ENCODE data around the gene MYH16.
"Not testable (repeated sequence)": the region's sequence is repeated elsewhere in the genome, so short reads cannot be mapped to it uniquely, and the experiment has no call there.

MYH16 gene

DNA sequence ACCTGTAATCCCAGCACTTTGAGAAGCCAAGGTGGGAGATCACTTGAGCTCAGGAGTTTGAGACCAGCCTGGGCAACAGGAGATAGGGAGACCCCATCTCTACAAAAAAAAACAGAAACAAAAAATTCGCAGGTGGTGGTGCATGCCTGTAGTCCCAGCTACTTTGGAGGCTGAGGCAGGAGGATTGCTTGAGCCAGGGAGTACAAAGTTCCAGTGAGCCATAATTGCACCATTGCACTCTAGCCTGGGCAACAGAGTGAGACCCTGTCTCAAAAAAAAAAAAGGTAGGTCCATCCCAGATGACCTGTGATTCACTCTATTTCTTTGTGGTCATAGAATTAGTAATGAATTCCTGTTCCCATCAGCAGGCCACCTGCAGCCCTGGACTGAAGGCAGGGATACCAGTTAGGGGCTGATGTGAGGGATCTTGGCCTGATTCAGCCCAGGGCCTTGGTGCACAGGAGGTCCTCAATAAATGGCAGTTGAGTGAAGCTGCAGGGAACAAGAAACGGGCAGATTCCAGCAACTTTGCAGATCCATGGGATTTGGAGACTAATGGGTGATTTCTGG lies at the start of gene MYH16:
Gene MYH16, plus strand, starts transcription at position 364 of the 570 bp plus-strand sequence.
- Histone ChIP-seq H3K36me3 (ENCODE audit: control insufficient read depth in 2 of 2, insufficient read depth in 2 of 2, low read length in 2 of 2) (no peaks in the 10 kb centered on the region), H3K27me3 (ENCODE audit: control insufficient read depth in 1 of 2, insufficient read depth in 2 of 2, low read length in 2 of 2) (no peaks in the 10 kb centered on the region), H3K27ac (ENCODE audit: low read length) (no peak within 1 kb of the TSS), H3K4me1 (ENCODE audit: control insufficient read depth, insufficient read depth, low read length) (no peaks in the 10 kb centered on the region), H3K9me3 (ENCODE audit: control insufficient read depth in 2 of 2, low read length in 2 of 2) (no peaks in the 10 kb centered on the region), H3K9ac (ENCODE audit: low read length in 2 of 2) (no peak within 1 kb of the TSS), H3K4me3 (ENCODE audit: low read length in 2 of 2) (no peak within 1 kb of the TSS)

DNA sequence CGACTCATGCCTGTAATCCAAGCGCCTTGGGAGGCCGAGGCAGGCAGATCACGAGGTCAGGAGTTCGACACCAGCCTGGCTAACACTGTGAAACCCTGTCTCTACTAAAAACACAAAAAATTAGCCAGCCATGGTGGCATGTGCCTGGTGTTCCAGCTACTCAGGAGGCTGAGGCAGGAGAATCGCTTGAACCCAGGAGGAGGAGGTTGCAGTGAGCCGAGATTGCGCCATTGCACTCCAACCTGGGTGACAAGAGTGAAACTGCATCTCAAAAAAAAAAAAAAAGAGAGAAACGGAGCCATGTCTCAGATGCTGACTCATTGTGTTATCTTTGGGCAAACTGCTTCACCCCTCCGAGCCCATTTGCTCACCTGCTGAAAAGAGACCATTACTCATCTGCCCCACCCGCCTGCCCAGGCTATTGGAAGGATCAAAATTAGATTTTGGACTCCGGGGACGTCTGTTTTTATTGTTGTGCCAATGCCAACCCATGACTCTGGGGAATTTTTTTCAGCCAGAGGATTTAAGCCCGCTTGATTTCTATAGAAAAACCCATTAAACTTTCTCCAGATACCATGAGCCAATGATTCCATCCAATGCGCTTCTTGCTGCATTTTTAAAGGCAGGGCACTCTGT lies 48.3 kb upstream of the MYH16 start:
- not testable (repeated sequence) for H3K27me3 ChIP-seq (ENCODE audit: control insufficient read depth in 1 of 2, insufficient read depth in 2 of 2, low read length in 2 of 2); H3K27ac ChIP-seq (ENCODE audit: low read length); H3K4me1 ChIP-seq (ENCODE audit: control insufficient read depth, insufficient read depth, low read length); H3K36me3 ChIP-seq (ENCODE audit: control insufficient read depth in 2 of 2, insufficient read depth in 2 of 2, low read length in 2 of 2); H3K4me3 ChIP-seq (ENCODE audit: low read length in 2 of 2); H3K9me3 ChIP-seq (ENCODE audit: control insufficient read depth in 2 of 2, low read length in 2 of 2); H3K9ac ChIP-seq (ENCODE audit: low read length in 2 of 2)

DNA sequence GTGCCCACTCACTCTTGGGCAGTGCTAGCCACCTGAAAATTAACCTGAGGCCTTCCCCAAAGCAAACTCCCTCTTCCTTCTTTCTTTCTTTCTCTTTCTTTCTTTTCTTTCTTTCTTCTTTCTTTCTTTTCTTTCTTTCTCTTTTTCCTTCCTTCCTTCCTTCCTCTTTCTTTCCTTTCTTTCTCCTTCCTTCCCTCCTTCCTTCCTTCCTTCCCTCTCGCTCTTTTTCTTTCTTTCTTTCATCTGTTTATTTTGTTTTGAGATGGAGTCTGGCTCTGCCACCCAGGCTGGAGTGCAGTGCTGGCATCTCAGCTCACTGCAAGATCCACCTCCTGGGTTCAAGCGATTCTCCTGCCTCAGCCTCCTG lies 47.8 kb upstream of the MYH16 start:
- Histone ChIP-seq H3K27me3 (ENCODE audit: control insufficient read depth in 1 of 2, insufficient read depth in 2 of 2, low read length in 2 of 2) (no peaks in the 10 kb centered on the region), H3K4me1 (ENCODE audit: control insufficient read depth, insufficient read depth, low read length) (no peaks in the 10 kb centered on the region), H3K4me3 (ENCODE audit: low read length in 2 of 2) (no peak overlapping the region), H3K27ac (ENCODE audit: low read length) (no peak overlapping the region), H3K36me3 (ENCODE audit: control insufficient read depth in 2 of 2, insufficient read depth in 2 of 2, low read length in 2 of 2) (no peaks in the 10 kb centered on the region), H3K9me3 (ENCODE audit: control insufficient read depth in 2 of 2, low read length in 2 of 2) (no peaks in the 10 kb centered on the region), H3K9ac (ENCODE audit: low read length in 2 of 2) (no peak overlapping the region)

DNA sequence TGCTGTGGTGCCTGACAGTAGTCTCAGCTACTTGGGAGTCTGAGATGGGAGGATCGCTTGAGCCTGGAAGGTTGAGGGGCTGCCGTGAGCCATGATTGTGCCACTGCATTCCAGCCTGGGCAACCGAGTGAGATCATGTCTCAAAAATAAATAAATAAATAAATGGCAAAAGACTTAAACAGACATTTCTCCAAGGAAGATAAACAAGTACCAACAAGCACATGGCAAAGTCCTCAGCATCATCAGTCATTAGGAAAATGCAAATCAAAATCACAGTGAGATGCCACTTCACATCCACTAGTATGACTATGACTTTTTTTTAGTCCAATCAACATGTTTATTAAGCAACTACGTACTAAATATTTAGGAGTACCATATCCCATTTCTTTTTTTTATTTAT lies 43.4 kb upstream of the MYH16 start:
- no peaks in the 10 kb centered on the region for H3K4me1 ChIP-seq (ENCODE audit: control insufficient read depth, insufficient read depth, low read length)
- H3K9me3 ChIP-seq (ENCODE audit: control insufficient read depth in 2 of 2, low read length in 2 of 2): no peaks in the 10 kb centered on the region
- H3K9ac ChIP-seq (ENCODE audit: low read length in 2 of 2): no peak overlapping the region
- H3K36me3 ChIP-seq (ENCODE audit: control insufficient read depth in 2 of 2, insufficient read depth in 2 of 2, low read length in 2 of 2): no peaks in the 10 kb centered on the region
- no peak overlapping the region for H3K27ac ChIP-seq (ENCODE audit: low read length)
- no peak overlapping the region for H3K4me3 ChIP-seq (ENCODE audit: low read length in 2 of 2)
- no peaks in the 10 kb centered on the region for H3K27me3 ChIP-seq (ENCODE audit: control insufficient read depth in 1 of 2, insufficient read depth in 2 of 2, low read length in 2 of 2)

DNA sequence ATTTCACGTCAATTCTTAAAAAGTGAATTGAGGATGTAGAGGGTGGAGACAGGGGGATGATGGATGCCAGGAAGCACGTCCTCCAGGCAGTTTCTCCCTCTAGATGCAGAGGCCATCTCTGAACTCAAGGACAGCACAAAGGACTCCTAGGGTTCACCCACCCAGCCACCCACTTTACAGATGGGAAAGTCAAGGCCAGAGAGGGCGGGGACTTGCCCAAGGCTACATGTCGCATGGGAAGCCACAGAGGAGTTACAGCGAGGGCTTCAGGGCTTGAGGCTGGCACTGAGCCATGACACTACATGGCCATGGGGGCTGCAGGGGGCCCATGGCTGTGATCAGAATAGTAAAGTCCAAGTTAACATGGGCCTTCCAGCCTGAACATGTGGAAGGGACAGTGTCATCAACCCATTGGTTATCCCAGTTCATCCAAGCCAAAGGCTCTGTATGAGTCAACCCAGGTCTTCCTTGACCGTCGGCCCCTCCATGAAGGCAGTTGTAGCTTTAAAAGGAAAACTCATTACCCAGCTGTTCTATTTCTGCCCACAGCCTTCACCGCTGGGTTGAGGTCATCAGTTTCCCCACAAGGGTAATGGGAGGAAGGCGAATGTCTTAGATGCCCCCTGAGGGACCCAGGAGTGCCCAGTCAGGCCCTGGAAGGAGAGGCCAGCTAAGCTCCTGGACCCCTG lies 40.4 kb upstream of the MYH16 start:
- Histone ChIP-seq H3K27me3 (ENCODE audit: control insufficient read depth in 1 of 2, insufficient read depth in 2 of 2, low read length in 2 of 2) (no peaks in the 10 kb centered on the region), H3K27ac (ENCODE audit: low read length) (no peak overlapping the region), H3K36me3 (ENCODE audit: control insufficient read depth in 2 of 2, insufficient read depth in 2 of 2, low read length in 2 of 2) (no peaks in the 10 kb centered on the region), H3K9me3 (ENCODE audit: control insufficient read depth in 2 of 2, low read length in 2 of 2) (no peaks in the 10 kb centered on the region), H3K4me3 (ENCODE audit: low read length in 2 of 2) (no peak overlapping the region), H3K9ac (ENCODE audit: low read length in 2 of 2) (no peak overlapping the region), H3K4me1 (ENCODE audit: control insufficient read depth, insufficient read depth, low read length) (no peaks in the 10 kb centered on the region)

DNA sequence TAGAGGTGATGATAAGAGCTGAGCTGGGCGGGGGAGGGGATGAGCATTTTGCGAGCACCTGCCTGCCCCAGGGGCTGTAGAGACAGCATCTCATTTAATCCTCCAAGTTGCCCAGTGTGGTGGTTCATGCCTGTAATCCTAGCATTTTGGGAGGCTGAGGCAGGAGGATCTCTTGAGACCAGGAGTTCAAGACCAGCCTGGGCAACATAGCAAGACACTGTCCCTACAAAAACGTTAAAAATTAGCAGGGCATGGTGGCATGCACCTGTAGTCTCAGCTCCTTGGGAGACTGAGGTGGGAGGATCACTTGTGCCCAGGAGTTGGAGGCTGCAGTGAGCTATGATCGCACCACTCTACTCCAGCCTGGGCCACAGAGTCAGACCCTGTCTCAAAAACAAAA lies 39.7 kb upstream of the MYH16 start:
- H3K9me3 ChIP-seq (ENCODE audit: control insufficient read depth in 2 of 2, low read length in 2 of 2); H3K9ac ChIP-seq (ENCODE audit: low read length in 2 of 2); H3K4me1 ChIP-seq (ENCODE audit: control insufficient read depth, insufficient read depth, low read length): not testable (repeated sequence)

DNA sequence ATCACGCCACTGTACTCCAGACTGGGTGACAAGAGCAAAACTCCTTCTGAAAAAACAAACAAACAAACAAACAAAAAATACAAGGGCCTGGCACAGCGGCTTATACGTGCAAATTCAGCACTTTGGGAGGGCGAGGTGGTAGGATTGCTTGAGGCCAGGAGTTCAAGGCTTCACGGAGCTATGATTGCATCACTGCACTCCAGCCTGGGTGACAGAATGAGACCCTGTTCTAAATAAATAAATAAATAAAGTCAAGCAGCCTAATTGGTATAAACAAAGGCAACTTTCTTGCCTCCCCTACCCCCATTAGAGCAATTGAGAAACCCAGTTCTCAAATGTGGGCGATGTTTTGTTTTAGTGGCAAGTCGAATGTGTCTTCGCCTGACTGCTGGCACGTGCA lies 38.5 kb upstream of the MYH16 start:
- Histone ChIP-seq H3K9ac (ENCODE audit: low read length in 2 of 2) (no peak overlapping the region), H3K27ac (ENCODE audit: low read length) (no peak overlapping the region), H3K27me3 (ENCODE audit: control insufficient read depth in 1 of 2, insufficient read depth in 2 of 2, low read length in 2 of 2) (peaks cover 0 to 2% of the 10 kb centered on the region in 2 donors), H3K4me1 (ENCODE audit: control insufficient read depth, insufficient read depth, low read length) (no peaks in the 10 kb centered on the region), H3K9me3 (ENCODE audit: control insufficient read depth in 2 of 2, low read length in 2 of 2) (peaks cover 0 to 4% of the 10 kb centered on the region in 2 donors), H3K36me3 (ENCODE audit: control insufficient read depth in 2 of 2, insufficient read depth in 2 of 2, low read length in 2 of 2) (no peaks in the 10 kb centered on the region), H3K4me3 (ENCODE audit: low read length in 2 of 2) (no peak overlapping the region)

More for the DNA sequence above, 39.7 kb upstream of the MYH16 start:
- not testable (repeated sequence) for H3K4me3 ChIP-seq (ENCODE audit: low read length in 2 of 2); H3K36me3 ChIP-seq (ENCODE audit: control insufficient read depth in 2 of 2, insufficient read depth in 2 of 2, low read length in 2 of 2); H3K27me3 ChIP-seq (ENCODE audit: control insufficient read depth in 1 of 2, insufficient read depth in 2 of 2, low read length in 2 of 2); H3K27ac ChIP-seq (ENCODE audit: low read length)

DNA sequence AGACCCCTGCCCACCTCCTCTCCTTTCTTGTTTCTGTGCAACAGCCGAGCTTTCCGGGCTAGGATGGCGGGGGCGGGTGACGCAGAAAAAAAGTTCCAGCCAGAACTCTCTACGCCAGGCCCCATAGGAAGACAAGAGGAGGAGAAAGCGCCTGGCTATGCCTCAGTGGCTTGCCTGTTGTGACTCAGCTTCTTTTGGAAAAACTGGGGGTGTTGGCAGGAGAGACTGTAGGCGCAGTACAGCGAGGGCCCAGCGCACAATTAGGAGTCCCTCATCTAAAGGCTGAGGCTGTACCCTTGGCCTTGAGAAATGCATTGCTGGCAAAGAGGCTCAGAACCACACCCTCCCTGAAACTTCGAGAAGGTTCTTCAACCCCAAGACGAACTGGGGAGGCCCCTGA lies 36.7 kb upstream of the MYH16 start:
- H3K27ac ChIP-seq (ENCODE audit: low read length): no peak overlapping the region
- H3K4me3 ChIP-seq (ENCODE audit: low read length in 2 of 2): no peak overlapping the region
- peaks cover 0 to 2% of the 10 kb centered on the region in 2 donors for H3K27me3 ChIP-seq (ENCODE audit: control insufficient read depth in 1 of 2, insufficient read depth in 2 of 2, low read length in 2 of 2)
- H3K4me1 ChIP-seq (ENCODE audit: control insufficient read depth, insufficient read depth, low read length): no peaks in the 10 kb centered on the region
- H3K36me3 ChIP-seq (ENCODE audit: control insufficient read depth in 2 of 2, insufficient read depth in 2 of 2, low read length in 2 of 2): no peaks in the 10 kb centered on the region
- no peak overlapping the region for H3K9ac ChIP-seq (ENCODE audit: low read length in 2 of 2)
- peaks cover 0 to 4% of the 10 kb centered on the region in 2 donors for H3K9me3 ChIP-seq (ENCODE audit: control insufficient read depth in 2 of 2, low read length in 2 of 2)

DNA sequence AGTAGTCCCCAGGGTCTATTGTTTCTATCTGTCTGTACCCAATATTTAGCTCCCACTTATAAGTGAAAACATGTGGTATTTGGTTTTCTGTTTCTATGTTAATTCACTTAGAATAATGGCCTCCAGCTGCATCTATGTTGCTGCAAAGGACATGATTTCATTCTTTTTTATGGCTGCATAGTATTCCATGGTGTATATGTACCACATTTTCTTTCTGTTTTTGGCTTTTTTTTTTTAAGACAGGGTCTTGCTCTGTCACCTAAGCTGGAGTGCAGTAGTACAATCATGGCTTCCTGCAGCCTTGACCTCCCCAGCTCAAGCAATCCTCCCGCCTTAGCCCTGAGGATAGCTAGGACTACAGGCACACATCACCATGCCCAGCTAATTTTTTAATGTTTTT lies 34.8 kb upstream of the MYH16 start:
- not testable (repeated sequence) for H3K4me1 ChIP-seq (ENCODE audit: control insufficient read depth, insufficient read depth, low read length); H3K9ac ChIP-seq (ENCODE audit: low read length in 2 of 2); H3K27ac ChIP-seq (ENCODE audit: low read length); H3K27me3 ChIP-seq (ENCODE audit: control insufficient read depth in 1 of 2, insufficient read depth in 2 of 2, low read length in 2 of 2); H3K4me3 ChIP-seq (ENCODE audit: low read length in 2 of 2); H3K36me3 ChIP-seq (ENCODE audit: control insufficient read depth in 2 of 2, insufficient read depth in 2 of 2, low read length in 2 of 2); H3K9me3 ChIP-seq (ENCODE audit: control insufficient read depth in 2 of 2, low read length in 2 of 2)

DNA sequence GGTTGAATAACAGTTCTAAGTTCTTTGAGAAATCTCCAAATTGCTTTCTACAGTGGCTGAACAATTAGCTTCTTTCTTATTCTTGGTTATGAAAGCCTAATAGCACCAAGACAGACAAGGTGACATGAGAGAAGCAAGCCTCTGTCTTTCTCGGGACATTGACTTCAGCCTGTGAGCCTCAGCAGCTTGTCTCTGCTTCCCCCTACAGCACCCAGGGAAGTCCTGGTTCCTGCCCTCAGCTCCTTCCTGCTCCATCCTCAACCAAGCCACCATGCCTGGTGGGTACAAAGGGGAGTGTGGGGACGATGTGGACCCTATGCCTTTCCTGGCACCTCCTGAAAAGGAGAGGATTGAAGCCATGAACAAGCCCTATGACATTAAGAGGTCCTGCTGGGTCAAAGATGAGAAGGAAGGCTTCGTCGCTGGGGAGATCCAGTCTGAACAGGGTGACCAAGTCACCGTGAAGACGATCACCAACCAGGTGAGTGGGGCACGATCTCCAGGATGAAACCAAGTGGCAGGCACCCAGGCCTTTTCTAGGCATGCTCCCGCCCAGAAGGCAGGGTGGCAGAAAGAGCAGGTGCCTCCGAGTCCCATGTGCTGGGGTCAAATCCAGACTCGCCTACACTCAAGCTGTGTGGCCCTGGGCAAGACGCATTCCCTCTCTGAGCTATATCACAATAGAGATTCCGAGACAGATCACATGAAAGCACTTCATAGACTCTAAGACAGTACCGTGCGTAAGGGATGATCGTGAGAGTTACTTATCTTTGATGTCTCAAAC lies 33.9 kb upstream of the MYH16 start:
- H3K36me3 ChIP-seq (ENCODE audit: control insufficient read depth in 2 of 2, insufficient read depth in 2 of 2, low read length in 2 of 2): no peaks in the 10 kb centered on the region
- no peak overlapping the region for H3K27ac ChIP-seq (ENCODE audit: low read length)
- H3K4me1 ChIP-seq (ENCODE audit: control insufficient read depth, insufficient read depth, low read length): no peaks in the 10 kb centered on the region
- peaks cover 0 to 4% of the 10 kb centered on the region in 2 donors for H3K9me3 ChIP-seq (ENCODE audit: control insufficient read depth in 2 of 2, low read length in 2 of 2)
- H3K4me3 ChIP-seq (ENCODE audit: low read length in 2 of 2): no peak overlapping the region
- H3K27me3 ChIP-seq (ENCODE audit: control insufficient read depth in 1 of 2, insufficient read depth in 2 of 2, low read length in 2 of 2): peaks cover 0 to 2% of the 10 kb centered on the region in 2 donors
- no peak overlapping the region for H3K9ac ChIP-seq (ENCODE audit: low read length in 2 of 2)

Measured in stomach smooth muscle (tissue), 2 donors.